Aorta (tissue), 5 donors: Measurements from ENCODE around the gene ETFRF1. TPM values are rescaled to one million over a fixed set of nuclear protein-coding genes. Genes with fewer than 3 reads are reported as not detected.
A peak's percentile ranks its signal among the peaks of the same experiment; 100 is the strongest.

Experiments used
- ATAC-seq: fragments of 200-7000 bp; cut with Tn5 transposase; one replicate; pipeline ENCODE4 v1.9.1; 2022; ENCODE audit warnings: moderate library complexity; ENCODE audit not compliant: low FRiP score
- DNase-seq, 2 donors: peaks; one replicate each; pipeline ENCODE4 v3.0.0-alpha.2; 2020
- H3K27ac ChIP-seq, 2 donors: one replicate each; pipeline ENCODE4 v1.5.1; 2013; ENCODE audit warnings: low read length in 2 of 2, mild to moderate bottlenecking in 2 of 2, moderate library complexity in 2 of 2, control low read depth in 1 of 2, inconsistent platforms in 1 of 2, low read depth in 1 of 2
- H3K27me3 ChIP-seq, 2 donors: one replicate each; pipeline ENCODE4 v1.6.1; 2013; ENCODE audit warnings: control low read depth in 1 of 2, low read length in 1 of 2, mild to moderate bottlenecking in 1 of 2, moderate library complexity in 1 of 2; ENCODE audit not compliant: insufficient read depth in 2 of 2, control insufficient read depth in 1 of 2
- H3K36me3 ChIP-seq, 2 donors: one replicate each; pipeline ENCODE4 v1.6.1; 2013; ENCODE audit warnings: control low read depth in 1 of 2, low read length in 1 of 2, mild to moderate bottlenecking in 1 of 2; ENCODE audit not compliant: insufficient read depth in 2 of 2, control insufficient read depth in 1 of 2
- H3K4me1 ChIP-seq, 2 donors: one replicate each; pipeline ENCODE4 v1.6.1; 2013; ENCODE audit warnings: low read length in 2 of 2, control low read depth in 1 of 2, mild to moderate bottlenecking in 1 of 2, moderate library complexity in 1 of 2; ENCODE audit not compliant: insufficient read depth in 2 of 2, control insufficient read depth in 1 of 2
- H3K4me3 ChIP-seq, 2 donors: one replicate each; pipeline ENCODE4 v1.5.1; 2013; ENCODE audit warnings: low read length in 2 of 2, control low read depth in 1 of 2, mild to moderate bottlenecking in 1 of 2
- H3K9me3 ChIP-seq: one replicate; pipeline ENCODE4 v1.6.1; 2013; ENCODE audit warnings: mild to moderate bottlenecking, low read length; ENCODE audit not compliant: control insufficient read depth
- WGBS, 2 donors: extraction: QIAGEN DNeasy Blood & Tissue Kit; methylation state at CpG; one replicate each; pipeline ENCODE4 v1.1.7; 2013; 5-methylcytosine and 5-hydroxymethylcytosine counted together
- intact Hi-C, 2 donors: fragments of 100-400 bp; cut with DNase I; formaldehyde crosslinking; loops; one replicate each; pipeline versions ENCODE4 v1.14.2 to v1.15.0; 2022
- polyA plus RNA-seq, 2 donors: library from polyadenylated mRNA; stranded (reverse); fragments of 200-250 nt; gene quantifications; one replicate each; pipeline ENCODE4 v1.2.3, GENCODE V29; 2013
- total RNA-seq, 2 donors: library from RNA; stranded (reverse); fragmentation: NEBNext Ultra II Directional; extraction: Animal tissue kit (Norgen Biotek cat#: 25700); gene quantifications; one replicate each; pipeline ENCODE4 v1.2.1, GENCODE V29; 2021
- donor health status: healthy with polysubstance abuse.
- donor health status: Bipolar disorder and iron deficiency.
- donor health status: DM: no; HTN: no; CAD: no.
- donor health status: DM: no; HTN: no; CAD: no.
- donor health status: DM: yes; HTN: yes; CAD: no.

Gene ETFRF1
- total and polyA plus RNA-seq, 4 donors, result 21.3 to 41.9 (median 30.1) TPM

- no peak overlapping the region for H3K4me3 ChIP-seq
- H3K27ac ChIP-seq, result no peak overlapping the region
- no peaks in the 10 kb centered on the region for H3K27me3 ChIP-seq
- ATAC-seq (no peak), DNase-seq (no peak)
- no peaks in the 10 kb centered on the region for H3K9me3 ChIP-seq
- WGBS, 2 donors, result 73 to 78% methylated on average over 5 of the region's 5 CpGs
- no peaks in the 10 kb centered on the region for H3K36me3 ChIP-seq
- H3K4me1 ChIP-seq, result no peaks in the 10 kb centered on the region
- intact Hi-C loops, result no loop called here
Observed at GRCh38 chr12:25242981-25243679, 48.1 kb downstream of the ETFRF1 start.

- Histone ChIP-seq H3K4me1 (peaks cover 0 to 1% of the 10 kb centered on the region in 2 donors), H3K4me3 (no peak overlapping the region), H3K27me3 (no peaks in the 10 kb centered on the region), H3K9me3 (no peaks in the 10 kb centered on the region), H3K27ac (no peak overlapping the region), H3K36me3 (no peaks in the 10 kb centered on the region)
- intact Hi-C loops, result no loop called here
- no peak for ATAC-seq
- DNase-seq, result no peak
Observed at GRCh38 chr12:25243680-25243990, 48.6 kb downstream of the ETFRF1 start.

GRCh38 chr12:25245491-25245890 lies 50.5 kb downstream of the ETFRF1 start:
- intact Hi-C loops, result no loop called here
- WGBS, 2 donors, result 91 to 96% methylated on average over 6 of the region's 6 CpGs

GRCh38 chr12:25248137-25248536 lies 53.1 kb downstream of the ETFRF1 start:
- intact Hi-C loops, result no loop called here
- Histone ChIP-seq H3K4me1 (peaks cover 2 to 3% of the 10 kb centered on the region in 2 donors), H3K36me3 (no peaks in the 10 kb centered on the region), H3K27me3 (no peaks in the 10 kb centered on the region), H3K27ac (no peak overlapping the region), H3K9me3 (no peaks in the 10 kb centered on the region), H3K4me3 (no peak overlapping the region)
- no peak for ATAC-seq
- 96 to 97% methylated on average over 20 of the region's 20 CpGs for WGBS, 2 donors
- no peak for DNase-seq

More at GRCh38 chr12:25245491-25245890, 50.5 kb downstream of the ETFRF1 start:
- no peaks in the 10 kb centered on the region for H3K9me3 ChIP-seq
- no peak overlapping the region for H3K4me3 ChIP-seq
- H3K4me1 ChIP-seq, result peaks cover 2 to 3% of the 10 kb centered on the region in 2 donors
- no peaks in the 10 kb centered on the region for H3K36me3 ChIP-seq
- H3K27ac ChIP-seq, result no peak overlapping the region
- ATAC-seq, result no peak
- no peaks in the 10 kb centered on the region for H3K27me3 ChIP-seq
- DNase-seq, result no peak

- Histone ChIP-seq H3K9me3 (no peaks in the 10 kb centered on the region), H3K27me3 (no peaks in the 10 kb centered on the region), H3K4me3 (no peak overlapping the region), H3K4me1 (peaks cover 2 to 3% of the 10 kb centered on the region in 2 donors), H3K27ac (no peak overlapping the region), H3K36me3 (no peaks in the 10 kb centered on the region)
- WGBS, 2 donors, result 95 to 97% methylated on average over 1 of the region's 1 CpG
- intact Hi-C loops, result no loop called here
- no peak for ATAC-seq
- DNase-seq, result no peak
Observed at GRCh38 chr12:25248732-25249131, 53.7 kb downstream of the ETFRF1 start.

GRCh38 chr12:25249931-25250738 lies 55.1 kb downstream of the ETFRF1 start:
- Histone ChIP-seq H3K4me3 (peak overlapping the region; percentile 99 to 100), H3K36me3 (no peaks in the 10 kb centered on the region), H3K27ac (peak overlapping the region; percentile 84 to 95), H3K4me1 (peaks cover 2 to 3% of the 10 kb centered on the region in 2 donors), H3K27me3 (no peaks in the 10 kb centered on the region), H3K9me3 (no peaks in the 10 kb centered on the region)
- intact Hi-C loops, result loop anchor here (5.0 kb wide), 1 partner anchor 82 kb away; no protein-coding TSS in a partner anchor
- peak; percentile 47 for ATAC-seq
- peak; percentile 79 to 88 for DNase-seq
- WGBS, 2 donors, result 0 to 1% methylated on average over 18 to 56 of the region's 56 CpGs

GRCh38 chr12:25250744-25251730 lies 56.0 kb downstream of the ETFRF1 start, which contains the start of gene KRAS:
TSS of gene KRAS (minus strand) at chr12:25250929.
- peak within 1 kb of the TSS; percentile 84 to 95 for H3K27ac ChIP-seq
- no peaks in the 10 kb centered on the region for H3K9me3 ChIP-seq
- H3K4me3 ChIP-seq, result peak within 1 kb of the TSS; percentile 99 to 100
- DNase-seq (peak; percentile 99), ATAC-seq (peak; percentile 98)
- no peaks in the 10 kb centered on the region for H3K36me3 ChIP-seq
- H3K4me1 ChIP-seq, result peaks cover 2 to 3% of the 10 kb centered on the region in 2 donors
- H3K27me3 ChIP-seq, result no peaks in the 10 kb centered on the region
- 0 to 1% methylated on average over 68 to 105 of the region's 105 CpGs for WGBS, 2 donors
- intact Hi-C loops, result loop anchor here (5.0 kb wide), 1 partner anchor 81 kb away; no protein-coding TSS in a partner anchor

- ATAC-seq (no peak), DNase-seq (no peak)
- Histone ChIP-seq H3K9me3 (no peaks in the 10 kb centered on the region), H3K4me3 (no peak overlapping the region), H3K36me3 (no peaks in the 10 kb centered on the region), H3K27ac (no peak overlapping the region), H3K27me3 (no peaks in the 10 kb centered on the region), H3K4me1 (peaks cover 2 to 3% of the 10 kb centered on the region in 2 donors)
- intact Hi-C loops, result loop anchor here (5.0 kb wide), 1 partner anchor 81 kb away; no protein-coding TSS in a partner anchor
- WGBS, 2 donors, result 77% methylated on average over 6 of the region's 6 CpGs
Observed at GRCh38 chr12:25251769-25252168, 56.7 kb downstream of the ETFRF1 start.
